Amniotic stem cell (primary cell): ENCODE data around the gene MCOLN2.
"Not testable (repeated sequence)": the region's sequence is repeated elsewhere in the genome, so short reads cannot be mapped to it uniquely, and the experiment has no call there.

ENCODE experiments used
- DNase-seq: peaks from one replicate; lab custom pipeline; 2025; lab: John Stamatoyannopoulos, UW

MCOLN2 gene

GRCh38 chr1:84940481-84940880 is 56.4 kb downstream of the MCOLN2 start:
- DNase-seq = no peak

- DNase-seq = no peak
These were observed 57.2 kb downstream of the MCOLN2 start for GRCh38 chr1:84939761-84940160.

- no peak for DNase-seq
These were observed 57.8 kb downstream of the MCOLN2 start for GRCh38 chr1:84939151-84939550.

GRCh38 chr1:84936116-84936810 is 60.6 kb downstream of the MCOLN2 start:
- DNase-seq = no peak

- no peak for DNase-seq
These were observed 63.8 kb downstream of the MCOLN2 start for GRCh38 chr1:84933011-84933611.

GRCh38 chr1:84930831-84931230 is 66.1 kb downstream of the MCOLN2 start:
- DNase-seq = no peak

GRCh38 chr1:84930329-84930728 is 66.6 kb downstream of the MCOLN2 start:
- DNase-seq = no peak

- no peak for DNase-seq
These were observed 67.3 kb downstream of the MCOLN2 start for GRCh38 chr1:84929581-84929980.

- DNase-seq = no peak
These were observed 67.9 kb downstream of the MCOLN2 start for GRCh38 chr1:84928979-84929378.

- DNase-seq = no peak
These were observed 73.6 kb downstream of the MCOLN2 start for GRCh38 chr1:84923317-84923716.

GRCh38 chr1:84920159-84920558 is 76.8 kb downstream of the MCOLN2 start:
- no peak for DNase-seq

GRCh38 chr1:84919461-84919970 is 77.4 kb downstream of the MCOLN2 start:
- DNase-seq = no peak

GRCh38 chr1:84918726-84919336 is 78.1 kb downstream of the MCOLN2 start:
- no peak for DNase-seq

- no peak for DNase-seq
These were observed 80.0 kb downstream of the MCOLN2 start for GRCh38 chr1:84916897-84917296.

GRCh38 chr1:84913555-84913892 is 83.4 kb downstream of the MCOLN2 start:
- no peak for DNase-seq

- DNase-seq = no peak
These were observed 84.0 kb downstream of the MCOLN2 start for GRCh38 chr1:84912726-84913554.

GRCh38 chr1:84908746-84909464 is 88.0 kb downstream of the MCOLN2 start:
- DNase-seq = not testable (repeated sequence)

GRCh38 chr1:84907095-84907827 is 89.7 kb downstream of the MCOLN2 start:
- DNase-seq = peak; percentile 50

GRCh38 chr1:84902727-84903126 is 94.2 kb downstream of the MCOLN2 start:
- not testable (repeated sequence) for DNase-seq

- no peak for DNase-seq
These were observed 96.9 kb downstream of the MCOLN2 start for GRCh38 chr1:84899969-84900368.

- no peak for DNase-seq
These were observed 100.6 kb downstream of the MCOLN2 start for GRCh38 chr1:84896279-84896678.
